SH-SY5Y (cell line): ENCODE measurements around the gene SCGB3A1.

Experiments used
- GATA2 ChIP-seq: IDR thresholded peaks from 2 replicates; pipeline ENCODE4 v1.6.1; 2011; ENCODE audit warnings: mild to moderate bottlenecking, low read depth, low read length
- GATA3 ChIP-seq: IDR thresholded peaks from 2 replicates; pipeline ENCODE4 v1.6.1; 2011; ENCODE audit warnings: low read depth, mild to moderate bottlenecking, low read length, moderate library complexity

DNA sequence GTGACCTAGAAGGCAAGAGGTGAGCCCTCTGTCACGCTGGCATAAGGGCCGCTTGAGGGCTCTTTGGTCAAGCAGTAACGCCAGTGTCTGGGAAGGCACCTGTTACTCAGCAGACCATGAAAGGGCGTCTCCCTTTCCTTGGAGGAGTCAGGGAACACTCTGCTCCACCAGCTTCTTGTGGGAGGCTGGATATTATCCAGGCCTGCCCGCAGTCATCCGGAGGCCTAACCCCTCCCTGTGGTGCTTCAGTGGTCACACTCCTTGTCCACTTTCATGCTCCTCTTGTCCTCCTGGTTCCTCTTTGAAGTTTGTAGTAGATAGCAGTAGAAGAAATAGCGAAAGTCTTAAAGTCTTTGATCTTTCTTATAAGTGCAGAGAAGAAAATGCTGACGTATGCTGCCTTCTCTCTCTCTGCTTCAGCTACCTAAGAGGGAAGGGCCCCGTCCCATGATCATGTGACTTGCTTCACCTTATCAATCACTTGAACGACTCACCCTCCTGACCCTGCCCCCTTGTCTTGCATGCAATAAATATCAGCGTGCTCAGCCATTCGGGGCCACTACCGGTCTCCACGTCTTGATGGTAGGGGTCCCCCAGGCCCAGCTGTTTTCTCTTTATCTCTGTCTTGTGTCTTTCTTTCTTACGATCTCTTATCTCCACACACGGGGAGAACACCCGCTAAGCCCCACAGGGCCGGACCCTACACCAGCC, 16.7 kb upstream of the SCGB3A1 start:
- no peak for TF ChIP-seq GATA2
- TF ChIP-seq GATA3: no peak
